Neural progenitor cell (in vitro differentiated cells): ENCODE results near the gene NDUFAF2. TPM values are rescaled to one million over a fixed set of nuclear protein-coding genes. Genes with fewer than 3 reads are reported as not detected.

Source experiments
- DNase-seq: peaks from one replicate; pipeline ENCODE4 v3.0.0-alpha.2; 2016; ENCODE audit warnings: low spot score
- H2AFZ ChIP-seq: fragments of 200-600 bp; sonication (generic); replicated peaks from 2 replicates; pipeline ENCODE4 v1.6.1; 2016; ENCODE audit warnings: antibody characterized with exemption
- H3F3A ChIP-seq: fragments of 200-600 bp; sonication (generic); 2 replicates; pipeline ENCODE4 v1.6.1; 2016; ENCODE audit warnings: antibody characterized with exemption, low read depth
- H3K27ac ChIP-seq: fragments of 200-600 bp; sonication (generic); 2 replicates; pipeline ENCODE4 v1.5.1; 2016; ENCODE audit warnings: mild to moderate bottlenecking
- H3K27me3 ChIP-seq: fragments of 200-600 bp; sonication (generic); 2 replicates; pipeline ENCODE4 v1.6.1; 2016; ENCODE audit warnings: mild to moderate bottlenecking, moderate library complexity
- H3K36me3 ChIP-seq: fragments of 200-600 bp; sonication (generic); 2 replicates; pipeline ENCODE4 v1.5.1; 2016
- H3K4me1 ChIP-seq: fragments of 200-600 bp; sonication (generic); 2 replicates; pipeline ENCODE4 v1.6.1; 2016; ENCODE audit warnings: mixed run types
- H3K4me2 ChIP-seq: fragments of 200-600 bp; sonication (generic); 2 replicates; pipeline ENCODE4 v1.6.1; 2016
- H3K4me3 ChIP-seq: fragments of 200-600 bp; sonication (generic); 2 replicates; pipeline ENCODE4 v1.5.1; 2016
- H3K79me2 ChIP-seq: fragments of 200-600 bp; sonication (generic); 2 replicates; pipeline ENCODE4 v1.6.1; 2016; ENCODE audit warnings: low read depth
- H3K9ac ChIP-seq: fragments of 200-600 bp; sonication (generic); 2 replicates; pipeline ENCODE4 v1.6.1; 2016
- H3K9me3 ChIP-seq: fragments of 200-600 bp; sonication (generic); 2 replicates; pipeline ENCODE4 v1.5.1; 2016; ENCODE audit warnings: low read depth
- H4K20me1 ChIP-seq: fragments of 200-600 bp; sonication (generic); 2 replicates; pipeline ENCODE4 v1.6.1; 2016; ENCODE audit warnings: low read depth
- H3K27ac Mint-ChIP-seq: 3 replicates; pipeline ENCODE4 v1.8.0; 2021; ENCODE audit warnings: mixed read lengths
- H3K27me3 Mint-ChIP-seq: 2 replicates; pipeline ENCODE4 v1.8.0; 2022; ENCODE audit warnings: low read depth, mild to moderate bottlenecking, inconsistent platforms, moderate library complexity, mixed read lengths; ENCODE audit not compliant: insufficient read depth
- H3K36me3 Mint-ChIP-seq: 3 replicates; pipeline ENCODE4 v1.8.0; 2021; ENCODE audit warnings: mixed read lengths
- H3K4me1 Mint-ChIP-seq: 3 replicates; pipeline ENCODE4 v1.8.0; 2021; ENCODE audit warnings: mixed read lengths
- H3K4me3 Mint-ChIP-seq: 3 replicates; pipeline ENCODE4 v1.8.0; 2021; ENCODE audit warnings: mild to moderate bottlenecking, moderate library complexity, mixed read lengths
- H3K9me3 Mint-ChIP-seq: 3 replicates; pipeline ENCODE4 v1.8.0; 2020; ENCODE audit warnings: mixed read lengths
- CTCF ChIP-seq: fragments of 200-600 bp; sonication (generic); IDR thresholded peaks from 2 replicates; pipeline ENCODE4 v1.5.1; 2017; ENCODE audit warnings: antibody characterized with exemption, mild to moderate bottlenecking
- EZH2 ChIP-seq: fragments of 200-600 bp; sonication (generic); IDR thresholded peaks from 2 replicates; pipeline ENCODE4 v1.6.1; 2017; ENCODE audit warnings: antibody characterized with exemption, mild to moderate bottlenecking, moderate library complexity
- EZH2phosphoT487 ChIP-seq: fragments of 200-600 bp; sonication (generic); IDR thresholded peaks from 2 replicates; pipeline ENCODE4 v1.6.1; 2017; ENCODE audit warnings: antibody characterized with exemption
- total RNA-seq: library from RNA; depleted of rRNA; stranded (reverse); fragments of >200 nt; gene quantifications from 2 replicates; pipeline ENCODE4 v1.2.3, GENCODE V29; 2015; ENCODE audit warnings: low replicate concordance

The NDUFAF2 gene
- total RNA-seq, 1 donor from 2014 or later: 42.1 TPM

DNA sequence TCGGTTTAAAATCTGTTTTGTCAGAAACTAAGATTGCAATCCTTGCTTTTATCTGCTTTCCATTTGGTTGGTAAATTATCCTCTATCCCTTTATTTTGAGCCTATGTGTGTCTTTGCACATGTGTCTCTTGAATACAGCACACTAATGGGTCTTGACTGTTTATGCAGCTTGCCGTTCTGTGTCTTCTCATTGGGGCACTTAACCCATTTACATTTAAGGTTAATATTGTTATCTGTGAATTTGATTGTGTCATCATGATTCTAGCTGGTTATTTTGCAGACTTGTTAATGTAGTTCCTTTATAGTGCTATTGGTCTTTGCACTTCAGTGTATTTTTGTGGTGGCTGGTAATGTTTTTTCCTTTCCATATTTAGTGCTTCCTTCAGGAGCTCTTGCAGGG, 253.6 kb downstream of the NDUFAF2 start:
- Mint-ChIP-seq H3K36me3 (no peaks in the 10 kb centered on the region), H3K4me3 (no peak overlapping the region), H3K4me1 (no peaks in the 10 kb centered on the region), H3K27me3 (peaks cover 4% of the 10 kb centered on the region), H3K9me3 (no peaks in the 10 kb centered on the region), H3K27ac (no peak overlapping the region)
- TF ChIP-seq EZH2 (no peak), CTCF (no peak), EZH2phosphoT487 (no peak)
- Histone ChIP-seq H3K4me3 (no peak overlapping the region), H3K4me1 (no peaks in the 10 kb centered on the region), H4K20me1 (no peaks in the 10 kb centered on the region), H3K27me3 (no peaks in the 10 kb centered on the region), H3K36me3 (no peaks in the 10 kb centered on the region), H3F3A (no peaks in the 10 kb centered on the region), H3K4me2 (no peak overlapping the region), H3K27ac (no peak overlapping the region), H2AFZ (no peak overlapping the region), H3K9ac (no peak overlapping the region), H3K79me2 (no peaks in the 10 kb centered on the region), H3K9me3 (no peaks in the 10 kb centered on the region)
- DNase-seq: no peak

- Mint-ChIP-seq H3K4me1 (no peaks in the 10 kb centered on the region), H3K27ac (no peak overlapping the region), H3K27me3 (peaks cover 10% of the 10 kb centered on the region), H3K4me3 (no peak overlapping the region), H3K36me3 (no peaks in the 10 kb centered on the region), H3K9me3 (peaks cover 6% of the 10 kb centered on the region)
- no peaks in the 10 kb centered on the region for H3K4me1 ChIP-seq
- H3K9me3 ChIP-seq: no peaks in the 10 kb centered on the region
- H3K79me2 ChIP-seq: no peaks in the 10 kb centered on the region
- H3K4me3 ChIP-seq: no peak overlapping the region
- no peak for DNase-seq
- no peaks in the 10 kb centered on the region for H4K20me1 ChIP-seq
- no peak for TF ChIP-seq EZH2phosphoT487
- TF ChIP-seq CTCF: no peak
- no peak for TF ChIP-seq EZH2
- H3K27ac ChIP-seq: no peak overlapping the region
- H3F3A ChIP-seq: no peaks in the 10 kb centered on the region
- H3K4me2 ChIP-seq: no peak overlapping the region
- H2AFZ ChIP-seq: peak overlapping the region; percentile 50
- no peak overlapping the region for H3K9ac ChIP-seq
- no peaks in the 10 kb centered on the region for H3K27me3 ChIP-seq
- no peaks in the 10 kb centered on the region for H3K36me3 ChIP-seq
Measured at GRCh38 chr5:61200582-61201155, 255.7 kb downstream of the NDUFAF2 start.

DNA sequence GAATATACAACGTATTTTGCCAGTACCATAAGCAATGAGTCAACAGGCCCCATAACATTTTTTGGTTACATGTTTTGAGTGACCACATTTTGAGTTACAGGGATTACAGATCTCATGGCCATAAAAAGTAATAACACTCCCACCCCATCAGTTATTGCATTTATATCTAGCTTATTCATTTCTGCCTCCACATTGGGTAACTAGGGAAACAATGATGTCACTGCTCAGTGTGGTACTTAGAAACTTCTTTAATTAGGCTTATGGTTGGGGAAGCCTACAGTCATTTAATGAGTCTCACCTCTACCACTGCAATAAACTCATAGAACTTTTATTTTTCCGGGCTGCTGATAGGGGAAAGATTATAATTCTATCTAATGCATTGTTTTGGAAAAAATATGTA, 257.2 kb downstream of the NDUFAF2 start:
- Histone ChIP-seq H3K79me2 (no peaks in the 10 kb centered on the region), H3K4me3 (no peak overlapping the region), H3K9ac (no peak overlapping the region), H4K20me1 (no peaks in the 10 kb centered on the region), H3K27ac (no peak overlapping the region), H3K4me2 (no peak overlapping the region), H3K4me1 (no peaks in the 10 kb centered on the region), H3K36me3 (no peaks in the 10 kb centered on the region), H2AFZ (no peak overlapping the region), H3K9me3 (no peaks in the 10 kb centered on the region), H3K27me3 (no peaks in the 10 kb centered on the region), H3F3A (no peaks in the 10 kb centered on the region)
- Mint-ChIP-seq H3K4me1 (no peaks in the 10 kb centered on the region), H3K9me3 (peaks cover 14% of the 10 kb centered on the region), H3K36me3 (peaks cover 2% of the 10 kb centered on the region), H3K27me3 (peaks cover 10% of the 10 kb centered on the region), H3K4me3 (no peak overlapping the region), H3K27ac (no peak overlapping the region)
- no peak for TF ChIP-seq CTCF
- no peak for TF ChIP-seq EZH2
- no peak for TF ChIP-seq EZH2phosphoT487
- DNase-seq: no peak

Other genes starting within 250 kb of the NDUFAF2 start
- 108 and 142 TPM in 2 replicates for gene DEPDC1B, start 245.0 kb upstream of the NDUFAF2 start, total RNA-seq
- 2.1 and 5.5 TPM in 2 replicates for gene ELOVL7, start 100.9 kb upstream of the NDUFAF2 start, total RNA-seq
- 43.7 and 48.0 TPM in 2 replicates for gene ERCC8, start 135 bp upstream of the NDUFAF2 start, total RNA-seq
- gene SMIM15, start 217.3 kb downstream of the NDUFAF2 start, total RNA-seq: 29.5 and 40.9 TPM in 2 replicates